ENCODE data around the gene KRTAP5-9.

DNA sequence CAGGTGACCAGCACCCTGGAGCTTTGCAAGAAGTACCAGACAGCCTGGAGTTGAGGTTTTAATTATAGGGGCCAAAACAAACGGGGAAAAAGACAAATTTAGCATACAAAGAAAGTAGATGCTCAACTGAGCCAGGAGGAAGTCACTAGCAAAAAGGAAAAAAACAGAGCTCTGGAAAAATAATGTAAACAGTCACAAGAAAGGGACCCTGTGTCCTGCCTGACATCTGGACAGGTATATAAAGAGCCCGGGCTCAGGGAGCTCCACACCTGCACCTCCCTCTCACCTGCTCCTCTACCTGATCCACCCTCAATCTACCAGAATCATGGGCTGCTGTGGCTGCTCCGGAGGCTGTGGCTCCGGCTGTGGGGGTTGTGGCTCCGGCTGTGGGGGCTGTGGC lies 17.0 kb downstream of the KRTAP5-9 start, which contains the start of gene KRTAP5-10:
- TF ChIP-seq, protein P1, sequence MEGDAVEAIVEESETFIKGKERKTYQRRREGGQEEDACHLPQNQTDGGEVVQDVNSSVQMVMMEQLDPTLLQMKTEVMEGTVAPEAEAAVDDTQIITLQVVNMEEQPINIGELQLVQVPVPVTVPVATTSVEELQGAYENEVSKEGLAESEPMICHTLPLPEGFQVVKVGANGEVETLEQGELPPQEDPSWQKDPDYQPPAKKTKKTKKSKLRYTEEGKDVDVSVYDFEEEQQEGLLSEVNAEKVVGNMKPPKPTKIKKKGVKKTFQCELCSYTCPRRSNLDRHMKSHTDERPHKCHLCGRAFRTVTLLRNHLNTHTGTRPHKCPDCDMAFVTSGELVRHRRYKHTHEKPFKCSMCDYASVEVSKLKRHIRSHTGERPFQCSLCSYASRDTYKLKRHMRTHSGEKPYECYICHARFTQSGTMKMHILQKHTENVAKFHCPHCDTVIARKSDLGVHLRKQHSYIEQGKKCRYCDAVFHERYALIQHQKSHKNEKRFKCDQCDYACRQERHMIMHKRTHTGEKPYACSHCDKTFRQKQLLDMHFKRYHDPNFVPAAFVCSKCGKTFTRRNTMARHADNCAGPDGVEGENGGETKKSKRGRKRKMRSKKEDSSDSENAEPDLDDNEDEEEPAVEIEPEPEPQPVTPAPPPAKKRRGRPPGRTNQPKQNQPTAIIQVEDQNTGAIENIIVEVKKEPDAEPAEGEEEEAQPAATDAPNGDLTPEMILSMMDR (IDR thresholded peaks at IDR 0.05), result no peak
- no peak for TF ChIP-seq ZFX (IDR thresholded peaks at IDR 0.05; ENCODE audit: borderline replicate concordance)

Measured in 22Rv1 (cell line).